H9 (cell line): ENCODE measurements around the gene ENTREP3. TPM values are rescaled to one million over a fixed set of nuclear protein-coding genes. Genes with fewer than 3 reads are reported as not detected.

Source experiments
- DNase-seq: peaks from one replicate; pipeline ENCODE4 v3.0.0-alpha.2; 2017
- H2AFZ ChIP-seq: one replicate; pipeline ENCODE4 v1.6.1; 2013; ENCODE audit warnings: mild to moderate bottlenecking, low read length, control low read depth, moderate library complexity
- H2AK5ac ChIP-seq: 2 replicates; pipeline ENCODE4 v1.6.1; 2013; ENCODE audit warnings: low read length, control low read depth, mixed read lengths; ENCODE audit not compliant: insufficient read length
- H2BK120ac ChIP-seq: one replicate; pipeline ENCODE4 v1.6.1; 2013; ENCODE audit warnings: low read depth, mild to moderate bottlenecking, low read length, control low read depth, inconsistent platforms; ENCODE audit not compliant: poor library complexity, severe bottlenecking
- H2BK12ac ChIP-seq: 2 replicates; pipeline ENCODE4 v1.6.1; 2013; ENCODE audit warnings: low read length, control low read depth, mixed read lengths, low read depth; ENCODE audit not compliant: insufficient read length
- H2BK15ac ChIP-seq: 2 replicates; pipeline ENCODE4 v1.6.1; 2013; ENCODE audit warnings: low read depth, low read length, control low read depth
- H2BK20ac ChIP-seq: one replicate; pipeline ENCODE4 v1.6.1; 2013; ENCODE audit warnings: low read depth, mild to moderate bottlenecking, low read length, control low read depth, inconsistent platforms; ENCODE audit not compliant: poor library complexity, severe bottlenecking
- H2BK5ac ChIP-seq: 2 replicates; pipeline ENCODE4 v1.6.1; 2013; ENCODE audit warnings: low read length, control low read depth, mixed read lengths; ENCODE audit not compliant: insufficient read length
- H3K14ac ChIP-seq: 2 replicates; pipeline ENCODE4 v1.6.1; 2013; ENCODE audit warnings: low read length, control low read depth; ENCODE audit not compliant: insufficient read depth
- H3K18ac ChIP-seq: 2 replicates; pipeline ENCODE4 v1.6.1; 2013; ENCODE audit warnings: low read depth, mild to moderate bottlenecking, mixed read lengths, low read length, control low read depth; ENCODE audit not compliant: insufficient read length
- H3K23ac ChIP-seq: 2 replicates; pipeline ENCODE4 v1.6.1; 2013; ENCODE audit warnings: low read length, control low read depth, mixed read lengths, low read depth; ENCODE audit not compliant: insufficient read length
- H3K23me2 ChIP-seq: 2 replicates; pipeline ENCODE4 v1.6.1; 2013; ENCODE audit warnings: low read depth, mild to moderate bottlenecking, mixed read lengths, low read length, control low read depth; ENCODE audit not compliant: insufficient read length, poor library complexity, severe bottlenecking
- H3K27ac ChIP-seq: 2 replicates; pipeline ENCODE4 v1.5.1; 2013; ENCODE audit warnings: low read length, control low read depth, mixed read lengths, low read depth; ENCODE audit not compliant: insufficient read length
- H3K27me3 ChIP-seq: 2 replicates; pipeline ENCODE4 v1.6.1; 2013; ENCODE audit warnings: low read length, control low read depth, inconsistent platforms; ENCODE audit not compliant: insufficient read depth
- H3K4ac ChIP-seq: 2 replicates; pipeline ENCODE4 v1.6.1; 2013; ENCODE audit warnings: low read depth, mild to moderate bottlenecking, control low read depth, inconsistent platforms, low read length, moderate library complexity
- H3K4me1 ChIP-seq: 2 replicates; pipeline ENCODE4 v1.6.1; 2013; ENCODE audit warnings: low read length, control low read depth, inconsistent platforms; ENCODE audit not compliant: insufficient read depth
- H3K4me2 ChIP-seq: 2 replicates; pipeline ENCODE4 v1.6.1; 2013; ENCODE audit warnings: low read length, control low read depth, mixed read lengths; ENCODE audit not compliant: insufficient read length, insufficient read depth
- H3K56ac ChIP-seq: 2 replicates; pipeline ENCODE4 v1.6.1; 2013; ENCODE audit warnings: low read depth, mild to moderate bottlenecking, mixed read lengths, low read length, control low read depth; ENCODE audit not compliant: insufficient read length
- H3K79me1 ChIP-seq: 2 replicates; pipeline ENCODE4 v1.6.1; 2013; ENCODE audit warnings: low read depth, mild to moderate bottlenecking, moderate library complexity, low read length, control low read depth, inconsistent platforms; ENCODE audit not compliant: insufficient read depth, poor library complexity, severe bottlenecking
- H3K79me2 ChIP-seq: 2 replicates; pipeline ENCODE4 v1.6.1; 2013; ENCODE audit warnings: low read length, control low read depth, inconsistent platforms; ENCODE audit not compliant: insufficient read depth
- H3K9ac ChIP-seq: 2 replicates; pipeline ENCODE4 v1.6.1; 2013; ENCODE audit warnings: low read length, control low read depth, mixed read lengths; ENCODE audit not compliant: insufficient read length; ENCODE audit errors: extremely low read depth
- H3K9me3 ChIP-seq: one replicate; pipeline ENCODE4 v1.6.1; 2013; ENCODE audit warnings: low read depth, low read length, inconsistent platforms; ENCODE audit not compliant: control insufficient read depth
- H3T11ph ChIP-seq: one replicate; pipeline ENCODE4 v1.6.1; 2013; ENCODE audit warnings: mild to moderate bottlenecking, low read length, control low read depth, inconsistent platforms
- H4K20me1 ChIP-seq: one replicate; pipeline ENCODE4 v1.6.1; 2013; ENCODE audit not compliant: control insufficient read depth, insufficient read length, insufficient read depth
- H4K5ac ChIP-seq: 2 replicates; pipeline ENCODE4 v1.6.1; 2013; ENCODE audit warnings: low read depth, mild to moderate bottlenecking, mixed read lengths, low read length, control low read depth; ENCODE audit not compliant: insufficient read length
- H4K8ac ChIP-seq: replicated peaks from 2 replicates; pipeline ENCODE4 v1.6.1; 2013; ENCODE audit warnings: low read length, control low read depth, mixed read lengths, low read depth; ENCODE audit not compliant: insufficient read length
- H4K91ac ChIP-seq: 2 replicates; pipeline ENCODE4 v1.6.1; 2013; ENCODE audit warnings: low read depth, mild to moderate bottlenecking, moderate library complexity, mixed read lengths, low read length, control low read depth; ENCODE audit not compliant: insufficient read length
- H3K27ac Mint-ChIP-seq, 3 experiments: 2 replicates in 2 of 3; 3 replicates in 1 of 3; pipeline ENCODE4 v1.8.0; 2020 to 2021; ENCODE audit warnings: mixed read lengths in 3 of 3, mild to moderate bottlenecking in 1 of 3, moderate library complexity in 1 of 3
- H3K27me3 Mint-ChIP-seq: 2 replicates; pipeline ENCODE4 v1.8.0; 2021; ENCODE audit warnings: low read depth, mild to moderate bottlenecking, moderate library complexity, mixed read lengths
- H3K36me3 Mint-ChIP-seq, 3 experiments: 2 replicates in 2 of 3; 3 replicates in 1 of 3; pipeline ENCODE4 v1.8.0; 2020 to 2021; ENCODE audit warnings: low read depth in 3 of 3, mixed read lengths in 3 of 3; ENCODE audit not compliant: insufficient read depth in 1 of 3
- H3K4me1 Mint-ChIP-seq, 2 experiments: 2 replicates each; pipeline ENCODE4 v1.8.0; 2020; ENCODE audit warnings: mixed read lengths in 2 of 2
- H3K4me3 Mint-ChIP-seq, 2 experiments: 2 replicates in 1 of 2; 3 replicates in 1 of 2; pipeline ENCODE4 v1.8.0; 2020 to 2021; ENCODE audit warnings: mild to moderate bottlenecking in 2 of 2, mixed read lengths in 2 of 2, moderate library complexity in 1 of 2
- H3K9me3 Mint-ChIP-seq, 2 experiments: 2 replicates in 1 of 2; 3 replicates in 1 of 2; pipeline ENCODE4 v1.8.0; 2020; ENCODE audit warnings: mild to moderate bottlenecking in 2 of 2, mixed read lengths in 2 of 2, moderate library complexity in 1 of 2
- CTCF ChIP-seq: fragments of 200-600 bp; sonication (generic); conservative IDR thresholded peaks from 3 replicates; pipeline ENCODE4 v1.8.0; 2021; ENCODE audit warnings: antibody characterized with exemption, mild to moderate bottlenecking
- WGBS: extraction: QIAGEN DNeasy Blood & Tissue Kit; methylation state at CpG from one replicate; pipeline ENCODE4 v1.1.7; 2013; ENCODE audit warnings: missing lambda C conversion rate, low lambda C conversion rate, mixed read lengths; ENCODE audit not compliant: insufficient read length; ENCODE audit errors: extremely low coverage; 5-methylcytosine and 5-hydroxymethylcytosine counted together
- total RNA-seq: library from RNA; stranded (reverse); gene quantifications from 2 replicates; pipeline ENCODE4 v1.2.1, GENCODE V29; 2021

Gene ENTREP3
- total RNA-seq, 1 experiment from 2014 or later = 41.0 TPM

DNA sequence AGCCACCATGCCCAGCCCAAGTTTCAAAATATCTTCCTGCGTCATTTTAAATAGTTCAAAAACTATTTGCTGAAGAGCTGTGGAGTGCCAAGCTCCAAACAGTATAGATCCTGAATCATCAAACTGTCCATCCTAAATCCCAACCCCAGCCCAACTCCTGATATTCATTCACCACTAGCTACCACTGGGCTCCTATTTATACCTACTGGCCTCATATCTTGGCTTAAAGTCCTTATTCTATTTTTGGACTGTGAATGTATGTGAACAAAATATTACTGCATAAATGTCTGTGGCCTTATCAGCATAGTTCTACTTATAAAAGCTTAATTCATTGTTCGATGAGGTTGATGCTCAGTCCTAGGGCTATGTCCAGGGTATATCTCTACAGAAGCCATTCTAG is 12.1 kb upstream of the ENTREP3 start:
- Histone ChIP-seq H3K27ac (no peak overlapping the region), H2AFZ (no peak overlapping the region), H3K9me3 (no peaks in the 10 kb centered on the region), H4K20me1 (no peaks in the 10 kb centered on the region), H4K5ac (no peak overlapping the region), H3K14ac (no peak overlapping the region), H3K18ac (no peak overlapping the region), H2BK120ac (no peak overlapping the region), H3K4me2 (no peak overlapping the region), H3K4me1 (peaks cover 3% of the 10 kb centered on the region), H3K23ac (no peak overlapping the region), H4K91ac (no peak overlapping the region), H2AK5ac (no peak overlapping the region), H3K79me1 (peaks cover 2% of the 10 kb centered on the region), H2BK5ac (no peak overlapping the region), H3K56ac (no peak overlapping the region), H2BK15ac (no peak overlapping the region), H2BK20ac (no peak overlapping the region), H4K8ac (no peak overlapping the region), H3K4ac (no peak overlapping the region), H3K79me2 (peaks cover 6% of the 10 kb centered on the region), H3T11ph (no peak overlapping the region), H3K27me3 (no peaks in the 10 kb centered on the region), H3K23me2 (no peaks in the 10 kb centered on the region), H2BK12ac (no peak overlapping the region), H3K9ac (no peak overlapping the region)
- Mint-ChIP-seq H3K4me1 (peaks cover 8 to 12% of the 10 kb centered on the region in 2 experiments), H3K4me3 (no peak overlapping the region), H3K27me3 (no peaks in the 10 kb centered on the region), H3K36me3 (peaks cover 70 to 95% (median 93%) of the 10 kb centered on the region in 3 experiments; a peak in 6 of 7 replicates), H3K27ac (no peak overlapping the region), H3K9me3 (no peaks in the 10 kb centered on the region)
- no peak for TF ChIP-seq CTCF
- WGBS = no CpG with 5 or more reads among the region's 2 CpGs
- DNase-seq = no peak
